K562 (cell line): ENCODE results near the gene HEBP1. TPM values are rescaled to one million over a fixed set of nuclear protein-coding genes. Genes with fewer than 3 reads are reported as not detected.

ENCODE experiments used
- ATAC-seq: fragments of 200-7000 bp; cut with Tn5 transposase; 3 replicates; pipeline ENCODE4 v1.9.1; 2020; ENCODE audit warnings: moderate library complexity
- BruUV-seq: library from RNA; stranded (reverse); fragments of 400-500 nt; replicated peaks from 2 replicates; lab custom pipeline; 2021; lab: Mats Ljungman, UMichigan
- CTCF ChIA-PET: fragments of 300-600 bp; formaldehyde crosslinking; extraction: SDS; loops from one replicate; lab custom pipeline; 2021; ENCODE audit warnings: low intra/inter-chr PET ratio; lab: Yijun Ruan, JAX
- POLR2A ChIA-PET: fragments of 300-600, 350-650 bp; sonication (Branson Sonifier 250); formaldehyde crosslinking; extraction: SDS; loops from one replicate; lab custom pipeline; 2021; ENCODE audit warnings: antibody characterized with exemption, inconsistent platforms; lab: Yijun Ruan, JAX
- DNase-seq, 4 experiments: peaks; one replicate each; pipeline versions ENCODE4 v3.0.0 to v3.0.0-alpha.2; 2011 to 2018; ENCODE audit warnings: low spot score in 3 of 4, mixed read lengths in 3 of 4; ENCODE audit errors: extremely low read depth in 1 of 4
- FAIRE-seq: peaks from 2 replicates; lab custom pipeline; 2011; peaks lifted over from hg19 to GRCh38; lab: Jason Lieb, UNC
- H2AFZ ChIP-seq: 2 replicates; pipeline ENCODE4 v1.6.0; 2011; ENCODE audit warnings: low read depth, low read length, control low read depth, inconsistent platforms
- H3K27ac ChIP-seq: fragments of 200-600 bp; 3 replicates; pipeline ENCODE4 v1.8.0; 2011; ENCODE audit warnings: low read depth, mild to moderate bottlenecking, control low read depth, inconsistent platforms, low read length, moderate library complexity, mixed read lengths; ENCODE audit errors: extremely low read depth
- H3K27me3 ChIP-seq, 2 experiments: fragments of 300-600 bp in 1 of 2; 2 replicates in 1 of 2; 3 replicates in 1 of 2; pipeline versions ENCODE4 v1.6.0 to v1.8.0; 2011; ENCODE audit warnings: inconsistent platforms in 2 of 2, low read length in 2 of 2, mild to moderate bottlenecking in 1 of 2, mixed read lengths in 1 of 2, moderate library complexity in 1 of 2; ENCODE audit not compliant: control insufficient read depth in 2 of 2, insufficient read depth in 2 of 2
- H3K36me3 ChIP-seq: fragments of 300-600 bp; 3 replicates; pipeline ENCODE4 v1.8.0; 2011; ENCODE audit warnings: mild to moderate bottlenecking, low read length, inconsistent platforms; ENCODE audit not compliant: control insufficient read depth, insufficient read depth
- H3K4me1 ChIP-seq, 2 experiments: fragments of 200-600 bp in 1 of 2; replicated peaks in 1 of 2; 2 replicates in 1 of 2; 3 replicates in 1 of 2; pipeline versions ENCODE4 v1.5.1 to v1.8.0; 2011; ENCODE audit warnings: inconsistent platforms in 2 of 2, low read length in 2 of 2, mild to moderate bottlenecking in 1 of 2, mixed read lengths in 1 of 2, moderate library complexity in 1 of 2; ENCODE audit not compliant: control insufficient read depth in 2 of 2, insufficient read depth in 2 of 2
- H3K4me2 ChIP-seq: 2 replicates; pipeline ENCODE4 v1.6.1; 2011; ENCODE audit warnings: low read length, control low read depth, inconsistent platforms, mixed read lengths; ENCODE audit not compliant: insufficient read depth
- H3K4me3 ChIP-seq: fragments of 200-600 bp; sonication (generic), shearing (Covaris generic); 2 replicates; pipeline ENCODE4 v1.5.1; 2016; ENCODE audit warnings: control low read depth, inconsistent platforms
- H3K79me2 ChIP-seq: fragments of 200-600 bp; 3 replicates; pipeline ENCODE4 v1.8.0; 2011; ENCODE audit warnings: low read length, inconsistent platforms; ENCODE audit not compliant: control insufficient read depth, insufficient read depth
- H3K9ac ChIP-seq, 2 experiments: 2 replicates each; pipeline versions ENCODE4 v1.6.0 to v1.6.1; 2011; ENCODE audit warnings: low read depth in 2 of 2, low read length in 2 of 2, control low read depth in 1 of 2, inconsistent platforms in 1 of 2, mild to moderate bottlenecking in 1 of 2, mixed read lengths in 1 of 2; ENCODE audit not compliant: insufficient read depth in 1 of 2
- H3K9me1 ChIP-seq: one replicate; pipeline ENCODE4 v1.6.0; 2011; ENCODE audit warnings: inconsistent platforms, mild to moderate bottlenecking, low read length, moderate library complexity; ENCODE audit not compliant: control insufficient read depth, insufficient read depth
- H3K9me3 ChIP-seq: replicated peaks from 2 replicates; pipeline ENCODE4 v1.5.1; 2011; ENCODE audit warnings: low read depth, low read length, inconsistent platforms; ENCODE audit not compliant: control insufficient read depth, insufficient read depth
- H4K20me1 ChIP-seq: replicated peaks from 2 replicates; pipeline ENCODE4 v1.6.1; 2011; ENCODE audit warnings: low read length, inconsistent platforms, mixed read lengths; ENCODE audit not compliant: control insufficient read depth, insufficient read depth
- COPS2 ChIP-seq: fragments of 450-650 bp; conservative IDR thresholded peaks from 2 replicates; pipeline ENCODE4 v1.6.1; 2016; ENCODE audit warnings: mild to moderate bottlenecking, moderate library complexity
- EHMT2 ChIP-seq: fragments of 450-650 bp; IDR thresholded peaks from 2 replicates; pipeline ENCODE4 v1.6.1; 2018; ENCODE audit warnings: antibody characterized with exemption
- FOXK1 ChIP-seq: sonication (generic); formaldehyde crosslinking; IDR thresholded peaks from 2 replicates; pipeline ENCODE4 v1.8.0; 2022; ENCODE audit warnings: missing genetic modification reagents, mild to moderate bottlenecking, borderline replicate concordance
- NRF1 ChIP-seq, 2 experiments: fragments of 450-650 bp; IDR thresholded peaks in 1 of 2; conservative IDR thresholded peaks in 1 of 2; 2 replicates each; pipeline ENCODE4 v1.6.1; 2014; ENCODE audit warnings: mild to moderate bottlenecking in 2 of 2
- PCBP2 ChIP-seq: fragments of 200-400 bp; formaldehyde crosslinking; IDR thresholded peaks from 2 replicates; pipeline ENCODE4 v1.6.1; 2018; ENCODE audit warnings: low read length, low read depth, mild to moderate bottlenecking, moderate library complexity; ENCODE audit not compliant: poor library complexity, severe bottlenecking
- RCOR1 ChIP-seq, 2 experiments: IDR thresholded peaks; 2 replicates each; pipeline ENCODE4 v1.6.1; 2012; ENCODE audit warnings: low read depth in 2 of 2, low read length in 2 of 2, borderline replicate concordance in 1 of 2, improper control_type of control experiment in 1 of 2
- RNF2 ChIP-seq: sonication (generic); IDR thresholded peaks from 2 replicates; pipeline ENCODE4 v1.6.1; 2016
- TBL1XR1 ChIP-seq, 2 experiments: IDR thresholded peaks; 2 replicates each; pipeline ENCODE4 v1.6.1; 2012; ENCODE audit warnings: improper control_type of control experiment in 2 of 2, low read length in 2 of 2, mild to moderate bottlenecking in 1 of 2
- ZNF232 ChIP-seq: sonication (generic); formaldehyde crosslinking; IDR thresholded peaks from 2 replicates; pipeline ENCODE4 v1.8.0; 2022; ENCODE audit warnings: mild to moderate bottlenecking, missing genetic modification reagents
- ZNF354B ChIP-seq: fragments of 250-450 bp; sonication (Bioruptor Pico); IDR thresholded peaks from 2 replicates; pipeline ENCODE4 v1.4.0; 2020
- ZNF445 ChIP-seq: fragments of 250-450 bp; sonication (Bioruptor Pico); IDR thresholded peaks from 2 replicates; pipeline ENCODE4 v1.4.0; 2020; ENCODE audit warnings: low read depth, mild to moderate bottlenecking, moderate library complexity
- ZNF561 ChIP-seq: fragments of 450-650 bp; formaldehyde crosslinking; conservative IDR thresholded peaks from 2 replicates; pipeline ENCODE4 v1.4.0; 2020; ENCODE audit warnings: mild to moderate bottlenecking, moderate library complexity
- ZNF668 ChIP-seq: fragments of 250-450 bp; sonication (Bioruptor Pico); IDR thresholded peaks from 2 replicates; pipeline ENCODE4 v1.8.0; 2022; ENCODE audit warnings: mild to moderate bottlenecking, inconsistent platforms
- ZNF778 ChIP-seq: fragments of 450-650 bp; formaldehyde crosslinking; IDR thresholded peaks from 2 replicates; pipeline ENCODE4 v1.4.0; 2020; ENCODE audit warnings: mild to moderate bottlenecking, moderate library complexity
- WGBS: fragments of 100-300 bp; shearing (Covaris generic); methylation state at CpG from one replicate; pipeline ENCODE4 v1.1.6; 2016; ENCODE audit warnings: low coverage, mixed read lengths; ENCODE audit not compliant: insufficient coverage; ENCODE audit errors: missing lambda C conversion rate; 5-methylcytosine and 5-hydroxymethylcytosine counted together
- in situ Hi-C: fragments of 300-500 bp; cut with MboI; formaldehyde crosslinking; loops from 4 replicates; pipeline ENCODE4 v1.15.0; 2018; ENCODE audit warnings: inconsistent platforms, mixed read lengths
- intact Hi-C: fragments of 100-400 bp; cut with micrococcal nuclease; formaldehyde crosslinking; loops from 2 replicates; pipeline ENCODE4 v1.14.2; 2022
- polyA plus RNA-seq, 8 experiments: library from polyadenylated mRNA; depleted of rRNA in 4 of 8; stranded (reverse) in 5 of 8; unstranded in 3 of 8; fragments of >200 nt; fragmentation: Nextera tagmentation in 2 of 8; fragmentation: Illumina TruSeq in 1 of 8; extraction: Ambion mirVana in 2 of 8; extraction: Trizol in 1 of 8; gene quantifications; 2 replicates each; pipeline versions ENCODE4 v1.2.1 to v1.2.3, GENCODE V29; 2011 to 2014; ENCODE audit warnings: inconsistent platforms in 1 of 8, missing spikeins in 1 of 8
- small RNA-seq: library from RNA; depleted of rRNA; stranded (forward); fragments of <200 nt; gene quantifications from one replicate; pipeline ENCODE3, GENCODE V24; 2014
- total RNA-seq, 7 experiments: library from RNA; depleted of rRNA in 6 of 7; stranded (reverse); fragments of >200 nt in 6 of 7; fragmentation: Illumina TruSeq in 2 of 7; extraction: Trizol in 2 of 7; gene quantifications; 2 replicates each; pipeline versions ENCODE4 v1.2.1 to v1.2.3, GENCODE V29; 2011 to 2021; ENCODE audit warnings: low replicate concordance in 1 of 7

The HEBP1 gene
- total and polyA plus RNA-seq, 9 of the 15 experiments (the other 6 are each of a cell fraction or from before 2014, with no cell fraction given): 1.1 to 10.1 (median 2.4) TPM

DNA sequence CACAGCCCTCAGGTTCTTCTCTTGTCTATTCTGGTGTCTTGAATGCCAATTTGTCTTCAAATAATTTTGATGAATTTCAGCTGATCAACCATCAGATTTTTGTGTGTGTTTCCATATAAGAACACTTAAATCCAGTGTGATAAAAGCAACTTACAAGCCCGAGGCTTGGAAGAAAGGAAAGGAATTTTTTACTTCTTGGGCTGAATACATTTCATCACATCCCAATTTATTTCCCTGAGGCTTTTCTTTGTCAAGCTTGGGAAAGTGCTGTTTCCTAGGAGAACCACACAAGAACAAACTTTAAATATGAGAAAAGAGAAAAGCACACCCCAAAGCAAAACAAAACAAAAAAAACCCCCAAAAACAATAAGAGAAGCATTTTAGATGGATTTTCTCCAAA lies 74.7 kb downstream of the HEBP1 start:
- WGBS: no CpG with 5 or more reads among the region's 1 CpG
- POLR2A ChIA-PET: interaction anchor here (0.6 kb wide), 1 partner anchor 8 kb away, joined by 4 read pairs; no protein-coding TSS in a partner anchor
- no peaks in the 10 kb centered on the region for H3K9me1 ChIP-seq
- BruUV-seq: no TSS peak
- H4K20me1 ChIP-seq: no peaks in the 10 kb centered on the region
- DNase-seq: no peak
- peaks cover 0 to 6% of the 10 kb centered on the region in 2 experiments; a peak in 3 of 5 replicates for H3K4me1 ChIP-seq
- CTCF ChIA-PET: no interaction called here
- in situ Hi-C loops (no loop called here), intact Hi-C loops (no loop called here)
- H3K36me3 ChIP-seq: peaks cover 8% of the 10 kb centered on the region; the same call in 1 of the 3 replicates
- H3K9ac ChIP-seq: no peak overlapping the region
- no peak overlapping the region for H2AFZ ChIP-seq
- ATAC-seq: no peak
- no peak overlapping the region for H3K27ac ChIP-seq
- no peak overlapping the region for H3K4me2 ChIP-seq
- H3K27me3 ChIP-seq: no peaks in the 10 kb centered on the region
- no peaks in the 10 kb centered on the region; the same call in 1 of the 2 replicates for H3K9me3 ChIP-seq
- TF ChIP-seq EHMT2 (no peak), ZNF232 (CRISPR knock-in tag) (no peak), ZNF668 (CRISPR knock-in tag) (no peak), PCBP2 (no peak), ZNF445 (no peak), FOXK1 (no peak), RCOR1 (IDR thresholded peaks at IDR 0.05; ENCODE audit: borderline replicate concordance in 1 of 2, low read depth in 2 of 2, low read length in 2 of 2) (no peak), ZNF354B (no peak), COPS2 (no peak), TBL1XR1 (IDR thresholded peaks at IDR 0.05; ENCODE audit: low read length in 2 of 2) (no peak), ZNF561 (no peak), ZNF778 (no peak), RNF2 (no peak), NRF1 (conservative IDR thresholded peaks at IDR 0.05 in 1 of 2, IDR thresholded peaks at IDR 0.05 in 1 of 2) (no peak)
- H3K4me3 ChIP-seq: no peak overlapping the region
- no peak for FAIRE-seq
- peaks cover 10% of the 10 kb centered on the region for H3K79me2 ChIP-seq

Small RNA genes within 50 kb of the gene (small RNA-seq; reads per million reads assigned to genes)
- 3.4 reads per million, percentile 89 among the genes with 10 or more reads in this experiment for gene RF00604

Other genes starting within 250 kb of the HEBP1 start
- gene APOLD1, start 214.6 kb downstream of the HEBP1 start, total RNA-seq (2014; rRNA removed): 0.41 and 2.0 TPM in 2 replicates
- 0.61 and 0.65 TPM in 2 replicates for gene APOLD1, start 214.6 kb downstream of the HEBP1 start, total RNA-seq (2014; rRNA removed; fragmentation: Illumina TruSeq; extraction: Trizol)
- gene APOLD1, start 214.6 kb downstream of the HEBP1 start, total RNA-seq (2015; rRNA removed; fragmentation: Illumina TruSeq; extraction: Trizol): 1.1 TPM in 2 replicates
- gene APOLD1, start 214.6 kb downstream of the HEBP1 start, total RNA-seq (2021): 0.89 and 0.93 TPM in 2 replicates
- 0.49 and 0.84 TPM in 2 replicates for gene APOLD1, start 214.6 kb downstream of the HEBP1 start, polyA plus RNA-seq (2011; rRNA removed)
- gene APOLD1, start 214.6 kb downstream of the HEBP1 start, polyA plus RNA-seq (2014; fragmentation: Illumina TruSeq; extraction: Trizol): 0.46 and 0.61 TPM in 2 replicates
- under 1 TPM; 0.28 to 0.45 TPM for gene APOLD1, start 214.6 kb downstream of the HEBP1 start, polyA plus RNA-seq (2014; fragmentation: Nextera tagmentation; extraction: Ambion mirVana)
- gene APOLD1, start 214.6 kb downstream of the HEBP1 start, polyA plus RNA-seq (2014; rRNA removed): 0.45 and 0.93 TPM in 2 replicates
- gene DDX47, start 186.9 kb downstream of the HEBP1 start, total RNA-seq (2014; rRNA removed): 41.6 and 42.1 TPM in 2 replicates
- gene DDX47, start 186.9 kb downstream of the HEBP1 start, total RNA-seq (2014; rRNA removed; fragmentation: Illumina TruSeq; extraction: Trizol): 66.5 and 71.3 TPM in 2 replicates
- gene DDX47, start 186.9 kb downstream of the HEBP1 start, total RNA-seq (2015; rRNA removed; fragmentation: Illumina TruSeq; extraction: Trizol): 60.6 and 64.4 TPM in 2 replicates
- gene DDX47, start 186.9 kb downstream of the HEBP1 start, total RNA-seq (2021): 48.0 and 49.6 TPM in 2 replicates
- gene DDX47, start 186.9 kb downstream of the HEBP1 start, polyA plus RNA-seq (2011; rRNA removed): 40.8 and 47.0 TPM in 2 replicates
- gene DDX47, start 186.9 kb downstream of the HEBP1 start, polyA plus RNA-seq (2014; fragmentation: Illumina TruSeq; extraction: Trizol): 57.1 and 72.5 TPM in 2 replicates
- 100 to 1,000 TPM; 157 to 186 TPM for gene DDX47, start 186.9 kb downstream of the HEBP1 start, polyA plus RNA-seq (2014; fragmentation: Nextera tagmentation; extraction: Ambion mirVana)
- 39.4 and 45.8 TPM in 2 replicates for gene DDX47, start 186.9 kb downstream of the HEBP1 start, polyA plus RNA-seq (2014; rRNA removed)
- not detected in 2 replicates for gene GPRC5A, start 108.7 kb downstream of the HEBP1 start, total RNA-seq (2014; rRNA removed)
- gene GPRC5A, start 108.7 kb downstream of the HEBP1 start, total RNA-seq (2014; rRNA removed; fragmentation: Illumina TruSeq; extraction: Trizol): not detected in 2 replicates
- not detected in 2 replicates for gene GPRC5A, start 108.7 kb downstream of the HEBP1 start, total RNA-seq (2015; rRNA removed; fragmentation: Illumina TruSeq; extraction: Trizol)
- 0.64 and 0.78 TPM in 2 replicates for gene GPRC5A, start 108.7 kb downstream of the HEBP1 start, total RNA-seq (2021)
- 0.08 and 0.18 TPM in 2 replicates for gene GPRC5A, start 108.7 kb downstream of the HEBP1 start, polyA plus RNA-seq (2011; rRNA removed)
- 0.01 and 0.03 TPM in 2 replicates for gene GPRC5A, start 108.7 kb downstream of the HEBP1 start, polyA plus RNA-seq (2014; fragmentation: Illumina TruSeq; extraction: Trizol)
- gene GPRC5A, start 108.7 kb downstream of the HEBP1 start, polyA plus RNA-seq (2014; fragmentation: Nextera tagmentation; extraction: Ambion mirVana): not detected
- 0.04 TPM in 1 of 2 replicates, not detected in the other for gene GPRC5A, start 108.7 kb downstream of the HEBP1 start, polyA plus RNA-seq (2014; rRNA removed)
- gene GPRC5D, start 48.1 kb downstream of the HEBP1 start, total RNA-seq (2014; rRNA removed): not detected in 2 replicates
- not detected in 2 replicates for gene GPRC5D, start 48.1 kb downstream of the HEBP1 start, total RNA-seq (2014; rRNA removed; fragmentation: Illumina TruSeq; extraction: Trizol)
- gene GPRC5D, start 48.1 kb downstream of the HEBP1 start, total RNA-seq (2015; rRNA removed; fragmentation: Illumina TruSeq; extraction: Trizol): not detected in 2 replicates
- not detected in 2 replicates for gene GPRC5D, start 48.1 kb downstream of the HEBP1 start, total RNA-seq (2021)
- gene GPRC5D, start 48.1 kb downstream of the HEBP1 start, polyA plus RNA-seq (2011; rRNA removed): 0.08 TPM in 1 of 2 replicates, not detected in the other
- gene GPRC5D, start 48.1 kb downstream of the HEBP1 start, polyA plus RNA-seq (2014; fragmentation: Illumina TruSeq; extraction: Trizol): not detected in 2 replicates
- gene GPRC5D, start 48.1 kb downstream of the HEBP1 start, polyA plus RNA-seq (2014; fragmentation: Nextera tagmentation; extraction: Ambion mirVana): 1 to 10 TPM; 1.0 to 1.1 TPM
- gene GPRC5D, start 48.1 kb downstream of the HEBP1 start, polyA plus RNA-seq (2014; rRNA removed): not detected in 2 replicates
- 1.3 and 2.4 TPM in 2 replicates for gene FAM234B, start 44.1 kb upstream of the HEBP1 start, total RNA-seq (2014; rRNA removed)
- 2.2 and 2.6 TPM in 2 replicates for gene FAM234B, start 44.1 kb upstream of the HEBP1 start, total RNA-seq (2014; rRNA removed; fragmentation: Illumina TruSeq; extraction: Trizol)
- gene FAM234B, start 44.1 kb upstream of the HEBP1 start, total RNA-seq (2015; rRNA removed; fragmentation: Illumina TruSeq; extraction: Trizol): 1.6 and 2.0 TPM in 2 replicates
- gene FAM234B, start 44.1 kb upstream of the HEBP1 start, total RNA-seq (2021): 2.2 and 2.3 TPM in 2 replicates
- 4.3 and 7.0 TPM in 2 replicates for gene FAM234B, start 44.1 kb upstream of the HEBP1 start, polyA plus RNA-seq (2011; rRNA removed)
- 1.9 and 2.0 TPM in 2 replicates for gene FAM234B, start 44.1 kb upstream of the HEBP1 start, polyA plus RNA-seq (2014; fragmentation: Illumina TruSeq; extraction: Trizol)
- 1 to 10 TPM in 1 of 2 experiments, under 1 TPM in 1; 1.00 to 2.3 TPM for gene FAM234B, start 44.1 kb upstream of the HEBP1 start, polyA plus RNA-seq (2014; fragmentation: Nextera tagmentation; extraction: Ambion mirVana)
- gene FAM234B, start 44.1 kb upstream of the HEBP1 start, polyA plus RNA-seq (2014; rRNA removed): 1.6 and 2.0 TPM in 2 replicates
- gene GSG1, start 103.4 kb upstream of the HEBP1 start, total RNA-seq (2014; rRNA removed): not detected in 2 replicates
- gene GSG1, start 103.4 kb upstream of the HEBP1 start, total RNA-seq (2014; rRNA removed; fragmentation: Illumina TruSeq; extraction: Trizol): not detected in 2 replicates
- gene GSG1, start 103.4 kb upstream of the HEBP1 start, total RNA-seq (2015; rRNA removed; fragmentation: Illumina TruSeq; extraction: Trizol): not detected in 2 replicates
- not detected in 2 replicates for gene GSG1, start 103.4 kb upstream of the HEBP1 start, total RNA-seq (2021)
- gene GSG1, start 103.4 kb upstream of the HEBP1 start, polyA plus RNA-seq (2011; rRNA removed): not detected in 2 replicates
- gene GSG1, start 103.4 kb upstream of the HEBP1 start, polyA plus RNA-seq (2014; fragmentation: Illumina TruSeq; extraction: Trizol): not detected in 2 replicates
- not detected for gene GSG1, start 103.4 kb upstream of the HEBP1 start, polyA plus RNA-seq (2014; fragmentation: Nextera tagmentation; extraction: Ambion mirVana)
- gene GSG1, start 103.4 kb upstream of the HEBP1 start, polyA plus RNA-seq (2014; rRNA removed): not detected in 2 replicates
- gene EMP1, start 196.5 kb upstream of the HEBP1 start, total RNA-seq (2014; rRNA removed): not detected in 2 replicates
- gene EMP1, start 196.5 kb upstream of the HEBP1 start, total RNA-seq (2014; rRNA removed; fragmentation: Illumina TruSeq; extraction: Trizol): not detected in 2 replicates
- not detected in 2 replicates for gene EMP1, start 196.5 kb upstream of the HEBP1 start, total RNA-seq (2015; rRNA removed; fragmentation: Illumina TruSeq; extraction: Trizol)
- gene EMP1, start 196.5 kb upstream of the HEBP1 start, total RNA-seq (2021): 0.47 and 0.60 TPM in 2 replicates
- 0.10 and 0.12 TPM in 2 replicates for gene EMP1, start 196.5 kb upstream of the HEBP1 start, polyA plus RNA-seq (2011; rRNA removed)
- not detected in 2 replicates for gene EMP1, start 196.5 kb upstream of the HEBP1 start, polyA plus RNA-seq (2014; fragmentation: Illumina TruSeq; extraction: Trizol)
- not detected for gene EMP1, start 196.5 kb upstream of the HEBP1 start, polyA plus RNA-seq (2014; fragmentation: Nextera tagmentation; extraction: Ambion mirVana)
- gene EMP1, start 196.5 kb upstream of the HEBP1 start, polyA plus RNA-seq (2014; rRNA removed): 0.03 TPM in 1 of 2 replicates, not detected in the other